Ishikawa (cell line): ENCODE results near the gene MAGI2.

Experiments used
- CEBPB ChIP-seq: IDR thresholded peaks from 2 replicates; pipeline ENCODE4 v1.6.1; 2012
- CREB1 ChIP-seq: IDR thresholded peaks from 2 replicates; pipeline ENCODE4 v1.6.1; 2012; ENCODE audit warnings: low read depth
- EGR1 ChIP-seq: IDR thresholded peaks from 2 replicates; pipeline ENCODE4 v1.6.1; 2012
- EP300 ChIP-seq: IDR thresholded peaks from 2 replicates; pipeline ENCODE4 v1.6.1; 2012; ENCODE audit warnings: borderline replicate concordance
- FOXM1 ChIP-seq: IDR thresholded peaks from 2 replicates; pipeline ENCODE4 v1.6.1; 2012; ENCODE audit warnings: low read depth, borderline replicate concordance
- MAX ChIP-seq: IDR thresholded peaks from 2 replicates; pipeline ENCODE4 v1.6.1; 2012
- NFIC ChIP-seq: IDR thresholded peaks from 2 replicates; pipeline ENCODE4 v1.6.1; 2012
- RAD21 ChIP-seq: IDR thresholded peaks from 2 replicates; pipeline ENCODE4 v1.6.1; 2012; ENCODE audit warnings: low read depth
- REST ChIP-seq: IDR thresholded peaks from 2 replicates; pipeline ENCODE4 v1.6.1; 2012; ENCODE audit warnings: low read depth, mild to moderate bottlenecking
- TAF1 ChIP-seq: IDR thresholded peaks from 2 replicates; pipeline ENCODE4 v1.6.1; 2012; ENCODE audit warnings: low read depth, mild to moderate bottlenecking
- TCF12 ChIP-seq: IDR thresholded peaks from 2 replicates; pipeline ENCODE4 v1.6.1; 2012; ENCODE audit warnings: low read depth
- TEAD4 ChIP-seq: IDR thresholded peaks from 2 replicates; pipeline ENCODE4 v1.6.1; 2012
- USF1 ChIP-seq: IDR thresholded peaks from 2 replicates; pipeline ENCODE4 v1.6.1; 2012
- YY1 ChIP-seq: IDR thresholded peaks from 2 replicates; pipeline ENCODE4 v1.6.1; 2012; ENCODE audit warnings: low read depth
- ZBTB7A ChIP-seq: IDR thresholded peaks from 2 replicates; pipeline ENCODE4 v1.6.1; 2012; ENCODE audit warnings: low read depth

MAGI2 gene

GRCh38 chr7:78399033-78399769, 1054.3 kb downstream of the MAGI2 start:
- TF ChIP-seq YY1 = no peak
- TF ChIP-seq ZBTB7A = no peak
- no peak for TF ChIP-seq NFIC

- TF ChIP-seq EP300 (no peak), RAD21 (no peak), REST (no peak), TEAD4 (no peak), USF1 (no peak), TCF12 (no peak), NFIC (no peak), EGR1 (no peak), MAX (no peak), ZBTB7A (no peak), TAF1 (no peak), YY1 (no peak), CEBPB (no peak), FOXM1 (no peak), CREB1 (no peak)
These were observed 1054.9 kb downstream of the MAGI2 start for GRCh38 chr7:78398576-78398975.

GRCh38 chr7:78398081-78398480, 1055.4 kb downstream of the MAGI2 start:
- no peak for TF ChIP-seq MAX
- TF ChIP-seq EGR1 = no peak
- TF ChIP-seq TEAD4 = no peak
- no peak for TF ChIP-seq EP300
- TF ChIP-seq TAF1 = no peak
- no peak for TF ChIP-seq ZBTB7A
- no peak for TF ChIP-seq TCF12
- TF ChIP-seq CEBPB = no peak
- TF ChIP-seq RAD21 = no peak
- no peak for TF ChIP-seq USF1
- TF ChIP-seq REST = no peak
- no peak for TF ChIP-seq YY1
- TF ChIP-seq NFIC = no peak
- TF ChIP-seq CREB1 = no peak
- no peak for TF ChIP-seq FOXM1

- TF ChIP-seq USF1 = no peak
- no peak for TF ChIP-seq CEBPB
- no peak for TF ChIP-seq FOXM1
- TF ChIP-seq EGR1 = no peak
- no peak for TF ChIP-seq TAF1
- TF ChIP-seq ZBTB7A = no peak
- no peak for TF ChIP-seq EP300
- no peak for TF ChIP-seq RAD21
- TF ChIP-seq MAX = no peak
These were observed 1057.3 kb downstream of the MAGI2 start for GRCh38 chr7:78396210-78396609.

- TF ChIP-seq ZBTB7A (no peak), CREB1 (no peak), USF1 (no peak), TEAD4 (no peak)
These were observed 1058.0 kb downstream of the MAGI2 start for GRCh38 chr7:78395298-78396036.
